HG02981 (cell line): ENCODE results near the gene EPOP.

Experiments used
- ATAC-seq: cut with Tn5 transposase; IDR thresholded peaks from one replicate; pipeline ENCODE4 v1.9.1; 2021; ENCODE audit warnings: mild to moderate bottlenecking, moderate library complexity; ENCODE audit not compliant: unreplicated experiment

Gene EPOP

DNA sequence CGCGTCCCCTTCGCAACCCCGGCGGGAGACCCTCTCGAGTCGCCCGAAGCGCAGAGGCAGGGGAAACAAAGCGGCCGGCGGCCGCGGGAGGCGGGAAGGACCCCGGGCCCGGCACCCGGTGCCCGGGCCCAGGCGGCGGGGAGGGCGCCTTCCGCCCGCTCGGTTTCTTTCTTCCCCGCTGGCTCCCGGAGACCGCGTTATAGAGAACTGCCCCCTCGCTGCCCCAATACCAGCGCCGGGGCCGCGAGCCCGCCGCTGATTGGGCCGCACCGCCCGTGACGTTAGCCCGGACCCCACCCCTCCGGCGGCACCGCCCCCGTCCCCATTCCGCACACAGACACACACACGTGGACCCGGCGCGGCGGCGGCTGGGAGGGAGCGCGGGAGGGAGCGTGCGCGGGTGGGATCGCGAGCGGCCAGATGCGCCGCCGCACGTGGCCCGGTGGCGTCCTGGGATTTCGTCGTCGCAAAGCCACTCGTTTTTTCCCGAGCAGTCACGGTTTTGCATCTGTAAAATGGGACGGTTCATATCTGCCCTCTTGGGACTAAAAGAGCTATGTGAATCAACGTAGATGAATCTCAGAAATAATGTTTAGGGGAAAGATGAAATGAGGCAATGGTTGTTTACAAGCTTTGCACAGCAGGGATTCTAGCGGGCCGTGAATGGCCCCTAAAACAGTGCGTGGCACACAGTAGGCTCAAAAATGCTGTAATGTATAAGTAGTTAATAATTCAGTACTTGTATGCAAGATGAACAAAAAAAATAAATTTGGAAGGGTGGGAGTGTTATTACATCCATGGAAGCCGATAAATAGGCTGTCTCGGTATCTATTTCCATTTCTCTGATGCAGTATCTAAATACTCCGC, at the start of gene EPOP:
EPOP (minus strand) TSS at position 209 of the 867 bp plus-strand sequence. CDS start 462 bp downstream, outside the sequence.
- ATAC-seq: no peak

GRCh38 chr17:38721802-38722201, 47.0 kb upstream of the EPOP start:
- ATAC-seq: no peak

GRCh38 chr17:38720941-38721340, 46.2 kb upstream of the EPOP start:
- ATAC-seq: no peak

DNA sequence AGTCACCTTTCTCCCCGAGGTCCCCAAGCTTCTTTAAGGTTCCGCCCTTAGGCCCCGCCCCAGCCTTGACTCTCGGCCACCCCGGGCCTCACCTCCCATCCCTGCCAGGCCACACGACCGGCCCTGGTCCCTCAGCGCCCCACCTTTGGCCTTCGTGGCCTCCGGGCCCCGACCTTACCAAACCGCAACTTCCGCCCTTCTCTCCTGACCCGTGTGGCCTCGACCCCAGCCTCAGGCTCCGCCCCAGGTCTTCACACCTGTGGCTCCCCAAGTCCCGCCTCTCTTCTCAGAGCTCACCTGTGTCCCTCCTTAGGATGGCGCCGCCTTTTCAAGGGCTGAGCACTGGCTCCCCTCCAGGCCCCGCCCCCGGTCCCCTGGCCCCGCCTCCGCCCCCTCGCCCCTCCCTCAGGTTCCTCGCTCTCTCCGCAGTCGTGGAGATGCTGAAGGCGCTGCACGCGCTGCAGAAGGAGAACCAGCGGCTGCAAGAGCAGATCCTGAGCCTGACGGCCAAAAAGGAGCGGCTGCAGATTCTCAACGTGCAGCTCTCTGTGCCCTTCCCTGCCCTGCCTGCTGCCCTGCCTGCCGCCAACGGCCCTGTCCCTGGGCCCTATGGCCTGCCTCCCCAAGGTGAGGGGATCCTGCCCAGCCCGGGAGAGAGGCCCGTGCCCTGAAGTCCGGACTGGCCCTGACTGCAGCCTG, 45.3 kb upstream of the EPOP start:
- ATAC-seq: no peak

GRCh38 chr17:38719289-38719942, 44.7 kb upstream of the EPOP start:
- ATAC-seq: no peak

GRCh38 chr17:38717139-38717745, 42.5 kb upstream of the EPOP start:
- ATAC-seq: no peak

GRCh38 chr17:38716368-38717005, 41.7 kb upstream of the EPOP start:
- ATAC-seq: no peak

DNA sequence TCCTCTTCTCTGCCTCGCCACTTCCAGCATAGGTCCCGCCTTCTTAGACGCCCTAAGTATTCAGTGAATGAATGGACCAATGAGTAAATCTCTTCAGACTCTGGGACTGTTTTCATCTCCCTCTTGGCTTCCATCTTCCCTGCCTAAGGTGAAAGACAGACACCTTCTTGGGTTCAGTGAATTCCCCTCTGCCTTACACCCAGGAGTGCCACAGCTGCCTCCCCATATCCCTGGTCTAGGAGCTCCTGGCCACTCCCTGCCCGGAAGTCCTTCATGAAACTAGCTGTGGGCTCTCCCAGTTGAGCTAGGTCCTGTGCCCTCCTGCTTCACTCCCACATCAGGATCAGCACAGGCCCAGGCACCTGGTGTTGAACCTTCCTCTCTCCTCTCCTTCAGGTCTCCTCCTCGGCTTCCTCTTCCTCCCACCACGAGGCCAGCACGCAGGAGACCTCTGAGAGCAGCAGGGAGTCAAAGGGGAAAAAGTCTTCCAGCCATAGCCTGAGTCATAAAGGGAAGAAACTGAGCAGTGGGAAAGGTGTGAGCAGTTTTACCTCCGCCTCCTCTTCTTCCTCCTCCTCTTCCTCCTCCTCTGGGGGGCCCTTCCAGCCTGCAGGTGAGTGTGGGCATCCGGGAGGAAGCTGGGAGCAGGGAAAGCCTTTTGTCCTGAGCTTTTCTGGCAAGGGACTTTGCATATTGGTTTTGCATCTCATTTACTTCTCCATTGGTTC, 40.6 kb upstream of the EPOP start:
- no peak for ATAC-seq

GRCh38 chr17:38713456-38714075, 38.8 kb upstream of the EPOP start:
- no peak for ATAC-seq

GRCh38 chr17:38712593-38712992, 37.8 kb upstream of the EPOP start:
- ATAC-seq: no peak

- no peak for ATAC-seq
Observed at GRCh38 chr17:38711792-38712571, 37.2 kb upstream of the EPOP start.

DNA sequence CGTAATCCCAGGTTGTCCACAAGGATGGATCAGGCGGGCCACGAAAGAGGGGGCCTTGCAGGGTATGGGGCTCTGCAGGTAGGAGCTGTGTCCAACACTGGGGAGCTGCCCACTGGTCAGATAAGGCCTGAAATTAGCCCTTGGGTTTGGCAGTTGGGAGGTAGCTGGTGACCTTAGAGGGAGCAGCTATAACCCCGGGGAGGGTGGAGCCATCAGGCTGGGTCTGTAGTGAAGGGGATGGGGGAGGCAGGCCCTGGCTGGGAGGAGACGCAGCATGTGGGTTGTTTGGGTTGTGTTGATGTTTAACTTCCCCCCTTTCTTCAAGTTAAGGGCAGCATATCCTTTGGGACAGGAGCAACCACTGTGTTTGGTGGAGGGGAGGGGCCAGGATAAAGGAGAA, 36.2 kb upstream of the EPOP start:
- no peak for ATAC-seq

GRCh38 chr17:38710604-38710962, 35.8 kb upstream of the EPOP start:
- no peak for ATAC-seq

- ATAC-seq: no peak
Observed at GRCh38 chr17:38709864-38710603, 35.3 kb upstream of the EPOP start.

DNA sequence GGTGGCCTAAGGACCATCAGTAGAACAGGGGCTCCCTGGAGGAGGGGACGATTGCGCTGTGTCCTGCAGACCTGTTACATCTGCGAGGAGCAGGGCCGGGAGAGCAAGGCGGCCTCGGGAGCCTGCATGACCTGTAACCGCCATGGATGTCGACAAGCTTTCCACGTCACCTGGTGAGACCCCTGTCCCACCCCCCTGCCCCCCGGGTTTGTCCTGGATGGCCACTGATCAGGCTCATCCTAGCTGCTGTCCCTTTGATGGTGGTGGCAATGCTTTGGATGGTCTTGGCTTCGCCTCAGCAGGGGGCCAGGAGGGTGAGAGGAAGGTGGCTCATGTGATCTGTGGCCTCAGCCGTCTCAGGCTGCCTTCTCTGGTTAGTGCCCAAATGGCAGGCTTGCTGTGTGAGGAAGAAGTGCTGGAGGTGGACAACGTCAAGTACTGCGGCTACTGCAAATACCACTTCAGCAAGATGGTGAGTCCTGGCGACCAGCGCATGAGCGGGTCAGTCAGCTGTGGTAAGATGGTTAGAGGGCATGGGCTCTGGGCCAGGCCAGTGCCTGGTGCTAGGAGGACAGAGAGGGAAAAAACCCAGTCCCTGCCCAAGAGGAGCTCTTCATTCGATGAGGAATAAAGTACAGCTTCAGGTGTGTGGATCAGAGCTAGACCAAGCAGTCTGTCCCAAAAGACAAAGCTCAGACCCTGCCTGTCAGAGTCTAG, 34.5 kb upstream of the EPOP start:
- no peak for ATAC-seq

- ATAC-seq: no peak
Observed at GRCh38 chr17:38707678-38708351, 33.1 kb upstream of the EPOP start.
